HG02623 (cell line): Measurements from ENCODE around the gene PAPSS1.
"Not testable (repeated sequence)": the region's sequence is repeated elsewhere in the genome, so short reads cannot be mapped to it uniquely, and the experiment has no call there.

Source experiments
- ATAC-seq: cut with Tn5 transposase; IDR thresholded peaks from one replicate; pipeline ENCODE4 v1.9.1; 2021; ENCODE audit warnings: moderate library complexity; ENCODE audit not compliant: unreplicated experiment

The PAPSS1 gene

GRCh38 chr4:107719922-107720722, at the start of gene PAPSS1:
Gene PAPSS1, minus strand, starts transcription at chr4:107720234. Its CDS starts 55 bp downstream, at chr4:107720179.
- ATAC-seq = peak; percentile 80

GRCh38 chr4:107760281-107760947, 40.4 kb upstream of the PAPSS1 start:
- no peak for ATAC-seq

GRCh38 chr4:107757864-107758476, 37.9 kb upstream of the PAPSS1 start:
- ATAC-seq = no peak

GRCh38 chr4:107757283-107757682, 37.2 kb upstream of the PAPSS1 start:
- ATAC-seq = no peak

GRCh38 chr4:107755841-107756356, 35.9 kb upstream of the PAPSS1 start:
- no peak for ATAC-seq

- no peak for ATAC-seq
Measured at GRCh38 chr4:107751670-107752069, 31.6 kb upstream of the PAPSS1 start.

- no peak for ATAC-seq
Measured at GRCh38 chr4:107747748-107748486, 27.9 kb upstream of the PAPSS1 start.

- ATAC-seq = no peak
Measured at GRCh38 chr4:107746161-107746560, 26.1 kb upstream of the PAPSS1 start.

- ATAC-seq = no peak
Measured at GRCh38 chr4:107744532-107744931, 24.5 kb upstream of the PAPSS1 start.

- peak; percentile 58 for ATAC-seq
Measured at GRCh38 chr4:107743532-107743931, 23.5 kb upstream of the PAPSS1 start.

- no peak for ATAC-seq
Measured at GRCh38 chr4:107742791-107743190, 22.8 kb upstream of the PAPSS1 start.

GRCh38 chr4:107742196-107742595, 22.2 kb upstream of the PAPSS1 start:
- no peak for ATAC-seq

GRCh38 chr4:107740950-107741701, 21.1 kb upstream of the PAPSS1 start:
- no peak for ATAC-seq

- no peak for ATAC-seq
Measured at GRCh38 chr4:107740381-107740780, 20.3 kb upstream of the PAPSS1 start.

GRCh38 chr4:107737450-107737849, 17.4 kb upstream of the PAPSS1 start:
- ATAC-seq = no peak

GRCh38 chr4:107736924-107737448, 17.0 kb upstream of the PAPSS1 start:
- ATAC-seq = peak; percentile 44

- peak; percentile 62 for ATAC-seq
Measured at GRCh38 chr4:107736037-107736436, 16.0 kb upstream of the PAPSS1 start.

GRCh38 chr4:107734120-107734519, 14.1 kb upstream of the PAPSS1 start:
- no peak for ATAC-seq

- no peak for ATAC-seq
Measured at GRCh38 chr4:107733431-107733925, 13.4 kb upstream of the PAPSS1 start.

- ATAC-seq = not testable (repeated sequence)
Measured at GRCh38 chr4:107729050-107729449, 9.0 kb upstream of the PAPSS1 start.
